Gastroesophageal sphincter (tissue), 3 donors: ENCODE data around the gene ITGAL.

Experiments used
- CTCF ChIP-seq, 4 experiments: fragments of 200-600 bp in 2 of 4; fragments of 450-650 bp in 2 of 4; sonication (generic) in 1 of 4; IDR thresholded peaks; one replicate each; pipeline ENCODE4 v1.5.1; 2017 to 2019; ENCODE audit warnings: antibody characterized with exemption in 4 of 4, mild to moderate bottlenecking in 2 of 4, moderate library complexity in 2 of 4
- EP300 ChIP-seq: sonication (generic); formaldehyde crosslinking; IDR thresholded peaks from one replicate; pipeline ENCODE4 v1.6.1; 2017; ENCODE audit warnings: antibody characterized with exemption, mild to moderate bottlenecking
- POLR2A ChIP-seq, 2 donors: fragments of 450-650 bp; IDR thresholded peaks; one replicate each; pipeline ENCODE4 v1.6.1; 2017; ENCODE audit warnings: antibody characterized with exemption in 2 of 2, mild to moderate bottlenecking in 2 of 2, moderate library complexity in 1 of 2
- POLR2AphosphoS5 ChIP-seq: sonication (generic); formaldehyde crosslinking; IDR thresholded peaks from one replicate; pipeline ENCODE4 v1.6.1; 2017; ENCODE audit warnings: antibody characterized with exemption

GRCh38 chr16:30556125-30556473, 83.6 kb downstream of the ITGAL start:
- no peak for TF ChIP-seq CTCF (IDR thresholded peaks at IDR 0.05)
- TF ChIP-seq EP300, result no peak
- TF ChIP-seq POLR2A (IDR thresholded peaks at IDR 0.05), result no peak
- no peak for TF ChIP-seq POLR2AphosphoS5
